Measurements from ENCODE around the gene UBL4B.

UBL4B gene

DNA sequence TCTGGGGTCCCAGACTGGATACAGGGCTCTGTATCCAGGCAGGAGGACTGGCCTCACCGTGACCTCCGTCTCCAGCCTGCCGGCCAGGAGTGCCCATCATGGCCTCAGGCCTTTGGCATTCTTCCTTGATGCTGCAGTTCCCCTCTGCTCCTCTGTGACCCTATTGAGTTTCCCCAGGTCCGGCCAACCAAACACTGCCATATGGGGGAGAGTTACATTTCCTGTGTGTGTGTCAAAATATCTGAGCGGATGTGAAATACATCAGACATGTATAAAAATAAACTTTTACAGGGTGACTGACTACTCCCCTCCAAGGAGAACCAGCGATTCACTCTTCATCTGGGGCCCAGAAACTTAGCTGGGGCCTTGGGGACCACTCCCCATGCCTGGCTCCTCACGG, 10.2 kb upstream of the UBL4B start:
- H3K79me1 ChIP-seq (ENCODE audit: low read depth, low read length), result no peaks in the 10 kb centered on the region
- H3K4me2 ChIP-seq (ENCODE audit: insufficient read depth, low read length, poor library complexity, severe bottlenecking), result no peak overlapping the region
- no peak overlapping the region for H2BK15ac ChIP-seq (ENCODE audit: low read length)
- no peak overlapping the region for H2BK120ac ChIP-seq (ENCODE audit: low read depth, low read length)
- H3K4ac ChIP-seq (ENCODE audit: low read length), result no peak overlapping the region
- peak overlapping the region; percentile 12 for H3K14ac ChIP-seq (ENCODE audit: low read length)
- H3K4me3 ChIP-seq (ENCODE audit: low read length in 2 of 2), result no peak overlapping the region
- H3K9ac ChIP-seq (ENCODE audit: low read depth, low read length, poor library complexity), result no peak overlapping the region
- no peak overlapping the region for H3K27ac ChIP-seq (replicated peaks; ENCODE audit: low read length)
- H2AK5ac ChIP-seq (ENCODE audit: low read depth, low read length), result no peak overlapping the region
- H3K18ac ChIP-seq (ENCODE audit: low read length), result no peak overlapping the region
- no peaks in the 10 kb centered on the region for H3K9me3 ChIP-seq (replicated peaks in 1 of 2; ENCODE audit: control insufficient read depth in 2 of 2, insufficient read depth in 1 of 2, low read depth in 1 of 2, low read length in 2 of 2)
- H2BK5ac ChIP-seq (ENCODE audit: low read length), result no peak overlapping the region
- no peak overlapping the region for H2BK12ac ChIP-seq (ENCODE audit: low read length)
- DNase-seq (ENCODE audit: low spot score), result no peak
- no peaks in the 10 kb centered on the region for H3K4me1 ChIP-seq (ENCODE audit: control insufficient read depth in 2 of 2, insufficient read depth in 1 of 2, low read depth in 1 of 2, low read length in 2 of 2)
- no CpG with 5 or more reads among the region's 7 CpGs for WGBS, 2 donors (ENCODE audit: extremely low coverage in 2 of 2, insufficient read length in 2 of 2, insufficient replicate concordance in 1 of 2)
- H3K27me3 ChIP-seq (ENCODE audit: control insufficient read depth in 3 of 3, insufficient read depth in 3 of 3, low read depth in 1 of 3, low read length in 3 of 3), result peaks cover 0 to 73% (median 0%) of the 10 kb centered on the region in 3 experiments
- no peak overlapping the region for H4K91ac ChIP-seq (ENCODE audit: low read depth, low read length, poor library complexity)
- no peak overlapping the region for H2AFZ ChIP-seq (ENCODE audit: low read length)
- H3K23ac ChIP-seq (ENCODE audit: low read depth, low read length, poor library complexity), result no peak overlapping the region
- H4K8ac ChIP-seq (ENCODE audit: low read depth, low read length), result no peak overlapping the region
- no peaks in the 10 kb centered on the region for H3K36me3 ChIP-seq (replicated peaks in 1 of 2; ENCODE audit: control insufficient read depth in 2 of 2, insufficient read depth in 2 of 2, low read length in 2 of 2)

- peak overlapping the region; percentile 25 for H2AK5ac ChIP-seq (ENCODE audit: low read depth, low read length)
- H4K91ac ChIP-seq (ENCODE audit: low read depth, low read length, poor library complexity), result no peak overlapping the region
- no CpG with 5 or more reads among the region's 8 CpGs for WGBS, 2 donors (ENCODE audit: extremely low coverage in 2 of 2, insufficient read length in 2 of 2, insufficient replicate concordance in 1 of 2)
- H2BK15ac ChIP-seq (ENCODE audit: low read length), result peak overlapping the region; percentile 8
- peak overlapping the region; percentile 4 for H2BK5ac ChIP-seq (ENCODE audit: low read length)
- H2AFZ ChIP-seq (ENCODE audit: low read length), result peak overlapping the region; percentile 70
- no peak overlapping the region for H4K8ac ChIP-seq (ENCODE audit: low read depth, low read length)
- no peaks in the 10 kb centered on the region for H3K79me1 ChIP-seq (ENCODE audit: low read depth, low read length)
- peak overlapping the region; percentile 1 for H3K18ac ChIP-seq (ENCODE audit: low read length)
- H3K27ac ChIP-seq (replicated peaks; ENCODE audit: low read length), result no peak overlapping the region
- peak overlapping the region; percentile 1 for H3K23ac ChIP-seq (ENCODE audit: low read depth, low read length, poor library complexity)
- no peak overlapping the region for H3K4ac ChIP-seq (ENCODE audit: low read length)
- peaks cover 0 to 75% (median 0%) of the 10 kb centered on the region in 3 experiments for H3K27me3 ChIP-seq (ENCODE audit: control insufficient read depth in 3 of 3, insufficient read depth in 3 of 3, low read depth in 1 of 3, low read length in 3 of 3)
- H2BK120ac ChIP-seq (ENCODE audit: low read depth, low read length), result no peak overlapping the region
- no peak overlapping the region for H3K14ac ChIP-seq (ENCODE audit: low read length)
- no peaks in the 10 kb centered on the region for H3K9me3 ChIP-seq (replicated peaks in 1 of 2; ENCODE audit: control insufficient read depth in 2 of 2, insufficient read depth in 1 of 2, low read depth in 1 of 2, low read length in 2 of 2)
- DNase-seq (ENCODE audit: low spot score), result peak; percentile 62
- no peaks in the 10 kb centered on the region for H3K4me1 ChIP-seq (ENCODE audit: control insufficient read depth in 2 of 2, insufficient read depth in 1 of 2, low read depth in 1 of 2, low read length in 2 of 2)
- H3K4me2 ChIP-seq (ENCODE audit: insufficient read depth, low read length, poor library complexity, severe bottlenecking), result no peak overlapping the region
- peak overlapping the region in 1 of 2 donors; percentile 37 for H3K4me3 ChIP-seq (ENCODE audit: low read length in 2 of 2)
- H3K36me3 ChIP-seq (replicated peaks in 1 of 2; ENCODE audit: control insufficient read depth in 2 of 2, insufficient read depth in 2 of 2, low read length in 2 of 2), result no peaks in the 10 kb centered on the region
- peak overlapping the region; percentile 72 for H3K9ac ChIP-seq (ENCODE audit: low read depth, low read length, poor library complexity)
- peak overlapping the region; percentile 49 for H2BK12ac ChIP-seq (ENCODE audit: low read length)
Measured at GRCh38 chr1:110106013-110106941, 6.0 kb upstream of the UBL4B start.

DNA sequence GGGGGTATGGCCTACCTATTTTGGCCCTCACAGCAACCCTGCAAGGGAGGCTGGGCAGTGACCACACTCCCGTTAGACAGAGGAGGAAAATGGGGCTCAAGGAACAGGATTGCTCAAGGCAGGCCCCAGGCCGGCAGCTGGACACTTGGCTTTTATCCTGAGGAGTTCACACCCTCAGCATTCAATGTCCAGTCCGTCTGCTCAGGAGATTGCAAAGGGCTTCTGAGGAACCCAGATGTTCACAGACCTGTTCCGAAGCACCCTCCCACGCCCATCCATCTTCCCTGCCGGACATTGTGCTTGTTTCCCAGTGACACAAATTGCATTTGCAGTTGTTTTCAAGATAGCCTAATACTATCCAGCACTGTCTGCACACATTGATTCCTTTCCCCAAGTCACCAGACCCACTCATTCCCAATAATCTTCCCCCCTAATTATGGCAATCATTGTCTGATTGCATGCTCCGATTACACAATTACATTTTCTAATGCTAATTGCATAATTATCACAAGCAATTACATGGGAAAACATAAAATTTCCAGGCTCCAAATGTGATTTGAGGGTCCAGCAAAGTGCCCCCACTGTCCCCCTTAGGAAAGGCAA, 4.3 kb upstream of the UBL4B start:
- no peak overlapping the region for H2BK15ac ChIP-seq (ENCODE audit: low read length)

DNA sequence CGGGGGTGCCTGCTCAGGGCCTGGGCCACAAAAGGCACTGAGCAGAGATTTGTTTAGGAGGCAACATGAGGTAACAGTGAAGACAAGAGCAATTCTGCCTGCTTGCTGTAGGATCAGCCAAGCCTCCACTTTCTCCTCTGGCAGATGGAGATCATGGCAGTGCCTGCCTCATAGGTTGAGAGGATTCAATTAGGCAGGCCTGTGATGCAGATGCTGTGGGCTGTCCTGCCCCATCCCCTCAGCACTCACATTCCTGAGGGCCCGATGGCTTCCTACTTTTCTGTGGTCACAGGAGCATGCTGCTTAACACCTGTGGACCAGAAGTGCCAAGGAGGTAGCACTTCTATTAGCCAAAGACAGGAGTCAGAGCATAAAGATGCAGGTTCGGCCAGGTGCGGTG, 1.2 kb upstream of the UBL4B start:
- H3K4me2 ChIP-seq (ENCODE audit: insufficient read depth, low read length, poor library complexity, severe bottlenecking), result no peak overlapping the region

More for the DNA sequence above, 4.3 kb upstream of the UBL4B start:
- Histone ChIP-seq H3K27me3 (ENCODE audit: control insufficient read depth in 3 of 3, insufficient read depth in 3 of 3, low read depth in 1 of 3, low read length in 3 of 3) (peaks cover 0 to 77% (median 0%) of the 10 kb centered on the region in 3 experiments), H3K9me3 (replicated peaks in 1 of 2; ENCODE audit: control insufficient read depth in 2 of 2, insufficient read depth in 1 of 2, low read depth in 1 of 2, low read length in 2 of 2) (no peaks in the 10 kb centered on the region), H2AK5ac (ENCODE audit: low read depth, low read length) (no peak overlapping the region), H3K14ac (ENCODE audit: low read length) (no peak overlapping the region), H3K79me1 (ENCODE audit: low read depth, low read length) (no peaks in the 10 kb centered on the region), H2BK120ac (ENCODE audit: low read depth, low read length) (no peak overlapping the region), H3K27ac (replicated peaks; ENCODE audit: low read length) (no peak overlapping the region), H3K18ac (ENCODE audit: low read length) (no peak overlapping the region), H3K4me3 (ENCODE audit: low read length in 2 of 2) (no peak overlapping the region), H3K4me2 (ENCODE audit: insufficient read depth, low read length, poor library complexity, severe bottlenecking) (no peak overlapping the region), H4K8ac (ENCODE audit: low read depth, low read length) (no peak overlapping the region), H3K23ac (ENCODE audit: low read depth, low read length, poor library complexity) (no peak overlapping the region), H3K9ac (ENCODE audit: low read depth, low read length, poor library complexity) (no peak overlapping the region), H2BK12ac (ENCODE audit: low read length) (no peak overlapping the region), H2BK5ac (ENCODE audit: low read length) (no peak overlapping the region), H3K4me1 (ENCODE audit: control insufficient read depth in 2 of 2, insufficient read depth in 1 of 2, low read depth in 1 of 2, low read length in 2 of 2) (no peaks in the 10 kb centered on the region), H2AFZ (ENCODE audit: low read length) (no peak overlapping the region), H3K36me3 (replicated peaks in 1 of 2; ENCODE audit: control insufficient read depth in 2 of 2, insufficient read depth in 2 of 2, low read length in 2 of 2) (no peaks in the 10 kb centered on the region), H4K91ac (ENCODE audit: low read depth, low read length, poor library complexity) (no peak overlapping the region), H3K4ac (ENCODE audit: low read length) (no peak overlapping the region)
- no peak for DNase-seq (ENCODE audit: low spot score)
- WGBS, 2 donors (ENCODE audit: extremely low coverage in 2 of 2, insufficient read length in 2 of 2, insufficient replicate concordance in 1 of 2), result no CpG with 5 or more reads among the region's 7 CpGs

More for the DNA sequence above, 1.2 kb upstream of the UBL4B start:
- DNase-seq (ENCODE audit: low spot score), result no peak
- Histone ChIP-seq H2BK120ac (ENCODE audit: low read depth, low read length) (no peak overlapping the region), H3K27ac (replicated peaks; ENCODE audit: low read length) (no peak overlapping the region), H3K14ac (ENCODE audit: low read length) (no peak overlapping the region), H4K91ac (ENCODE audit: low read depth, low read length, poor library complexity) (no peak overlapping the region), H2BK15ac (ENCODE audit: low read length) (no peak overlapping the region), H3K23ac (ENCODE audit: low read depth, low read length, poor library complexity) (no peak overlapping the region), H3K79me1 (ENCODE audit: low read depth, low read length) (no peaks in the 10 kb centered on the region), H4K8ac (ENCODE audit: low read depth, low read length) (no peak overlapping the region), H3K4me1 (ENCODE audit: control insufficient read depth in 2 of 2, insufficient read depth in 1 of 2, low read depth in 1 of 2, low read length in 2 of 2) (peaks cover 0 to 2% of the 10 kb centered on the region in 2 donors), H2BK5ac (ENCODE audit: low read length) (no peak overlapping the region), H2AK5ac (ENCODE audit: low read depth, low read length) (no peak overlapping the region), H3K4ac (ENCODE audit: low read length) (no peak overlapping the region), H3K27me3 (ENCODE audit: control insufficient read depth in 3 of 3, insufficient read depth in 3 of 3, low read depth in 1 of 3, low read length in 3 of 3) (peaks cover 0 to 84% (median 0%) of the 10 kb centered on the region in 3 experiments), H3K9ac (ENCODE audit: low read depth, low read length, poor library complexity) (no peak overlapping the region), H3K9me3 (replicated peaks in 1 of 2; ENCODE audit: control insufficient read depth in 2 of 2, insufficient read depth in 1 of 2, low read depth in 1 of 2, low read length in 2 of 2) (no peaks in the 10 kb centered on the region), H3K18ac (ENCODE audit: low read length) (no peak overlapping the region), H2BK12ac (ENCODE audit: low read length) (no peak overlapping the region), H3K36me3 (replicated peaks in 1 of 2; ENCODE audit: control insufficient read depth in 2 of 2, insufficient read depth in 2 of 2, low read length in 2 of 2) (no peaks in the 10 kb centered on the region), H2AFZ (ENCODE audit: low read length) (no peak overlapping the region), H3K4me3 (ENCODE audit: low read length in 2 of 2) (no peak overlapping the region)
- no CpG with 5 or more reads among the region's 4 CpGs for WGBS, 2 donors (ENCODE audit: extremely low coverage in 2 of 2, insufficient read length in 2 of 2, insufficient replicate concordance in 1 of 2)

All from neuronal stem cell (in vitro differentiated cells).